GM12874 (cell line): ENCODE results near the gene ACADVL.

Experiments
- TF ChIP-seq, protein P1 (sequence below): IDR thresholded peaks from 2 replicates; pipeline ENCODE4 v1.5.1; 2011; ENCODE audit warnings: low read depth, mild to moderate bottlenecking, control low read depth, low read length, moderate library complexity; ENCODE audit not compliant: insufficient read depth

Gene ACADVL

GRCh38 chr17:7237266-7237760 lies 17.6 kb downstream of the ACADVL start:
- TF ChIP-seq, protein P1, sequence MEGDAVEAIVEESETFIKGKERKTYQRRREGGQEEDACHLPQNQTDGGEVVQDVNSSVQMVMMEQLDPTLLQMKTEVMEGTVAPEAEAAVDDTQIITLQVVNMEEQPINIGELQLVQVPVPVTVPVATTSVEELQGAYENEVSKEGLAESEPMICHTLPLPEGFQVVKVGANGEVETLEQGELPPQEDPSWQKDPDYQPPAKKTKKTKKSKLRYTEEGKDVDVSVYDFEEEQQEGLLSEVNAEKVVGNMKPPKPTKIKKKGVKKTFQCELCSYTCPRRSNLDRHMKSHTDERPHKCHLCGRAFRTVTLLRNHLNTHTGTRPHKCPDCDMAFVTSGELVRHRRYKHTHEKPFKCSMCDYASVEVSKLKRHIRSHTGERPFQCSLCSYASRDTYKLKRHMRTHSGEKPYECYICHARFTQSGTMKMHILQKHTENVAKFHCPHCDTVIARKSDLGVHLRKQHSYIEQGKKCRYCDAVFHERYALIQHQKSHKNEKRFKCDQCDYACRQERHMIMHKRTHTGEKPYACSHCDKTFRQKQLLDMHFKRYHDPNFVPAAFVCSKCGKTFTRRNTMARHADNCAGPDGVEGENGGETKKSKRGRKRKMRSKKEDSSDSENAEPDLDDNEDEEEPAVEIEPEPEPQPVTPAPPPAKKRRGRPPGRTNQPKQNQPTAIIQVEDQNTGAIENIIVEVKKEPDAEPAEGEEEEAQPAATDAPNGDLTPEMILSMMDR: no peak

DNA sequence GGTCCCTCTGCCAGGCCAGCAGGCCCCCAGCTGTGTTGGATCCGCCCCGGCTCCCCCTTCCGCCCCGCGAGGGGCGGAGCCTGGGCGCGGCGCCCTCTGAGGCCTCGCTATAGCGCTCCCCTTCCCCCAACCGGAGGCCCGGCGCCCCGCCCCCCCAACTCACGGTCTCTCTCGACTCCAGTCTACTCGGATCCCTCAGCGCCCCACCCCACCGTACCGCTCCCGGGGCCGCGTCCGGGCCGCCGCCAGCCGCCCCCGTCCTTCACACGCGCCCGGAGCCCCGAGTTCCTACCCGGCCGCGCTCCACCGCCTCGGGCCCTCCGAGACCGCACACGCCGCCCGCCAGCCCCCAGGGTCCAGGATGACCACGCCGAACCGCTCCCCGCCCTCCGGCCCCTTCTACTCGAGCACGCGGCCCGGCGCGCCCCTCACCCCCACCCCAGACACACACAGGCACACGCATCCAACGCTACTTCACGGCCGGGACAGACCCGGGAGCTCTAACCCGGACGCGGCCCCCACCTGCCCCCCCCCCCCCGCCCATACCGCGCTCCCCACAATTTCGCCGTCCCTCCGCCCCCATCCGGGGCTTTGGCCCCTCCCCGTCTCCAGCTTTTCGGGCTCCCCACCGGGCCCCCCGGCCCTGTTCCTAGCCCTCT lies 18.2 kb downstream of the ACADVL start:
- TF ChIP-seq, protein P1: no peak

DNA sequence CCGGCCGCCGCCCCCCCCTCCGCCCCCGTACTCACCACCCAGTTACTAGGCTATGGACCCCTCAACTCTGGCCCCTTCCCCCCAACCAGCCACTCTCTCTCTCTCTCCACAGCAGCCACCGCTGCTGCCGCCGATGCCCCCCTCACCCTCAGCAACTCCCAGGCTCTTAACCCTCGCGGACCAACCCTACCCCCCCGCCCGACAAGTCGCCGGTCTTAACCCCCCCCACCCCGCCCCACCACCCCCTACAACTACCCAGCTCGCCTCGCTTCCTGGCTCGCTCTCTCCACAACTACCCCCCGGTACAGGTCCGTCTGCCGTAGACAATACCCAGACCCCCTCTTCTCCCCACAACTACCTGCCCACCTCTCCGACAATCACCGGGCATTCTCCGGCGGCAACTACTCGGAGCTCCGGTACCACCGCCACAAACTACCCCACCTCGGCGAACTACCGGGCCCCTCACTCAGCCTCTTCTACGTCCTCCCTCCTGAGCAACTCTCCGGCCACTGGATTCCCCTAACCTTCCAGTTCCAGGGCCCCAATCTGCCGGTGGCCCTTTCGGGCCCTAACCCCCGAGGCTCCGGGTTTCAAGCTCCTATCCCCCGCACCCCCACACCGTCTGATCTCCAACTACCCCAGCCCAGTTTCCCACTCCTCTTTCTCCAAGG lies 18.8 kb downstream of the ACADVL start:
- TF ChIP-seq, protein P1: no peak

DNA sequence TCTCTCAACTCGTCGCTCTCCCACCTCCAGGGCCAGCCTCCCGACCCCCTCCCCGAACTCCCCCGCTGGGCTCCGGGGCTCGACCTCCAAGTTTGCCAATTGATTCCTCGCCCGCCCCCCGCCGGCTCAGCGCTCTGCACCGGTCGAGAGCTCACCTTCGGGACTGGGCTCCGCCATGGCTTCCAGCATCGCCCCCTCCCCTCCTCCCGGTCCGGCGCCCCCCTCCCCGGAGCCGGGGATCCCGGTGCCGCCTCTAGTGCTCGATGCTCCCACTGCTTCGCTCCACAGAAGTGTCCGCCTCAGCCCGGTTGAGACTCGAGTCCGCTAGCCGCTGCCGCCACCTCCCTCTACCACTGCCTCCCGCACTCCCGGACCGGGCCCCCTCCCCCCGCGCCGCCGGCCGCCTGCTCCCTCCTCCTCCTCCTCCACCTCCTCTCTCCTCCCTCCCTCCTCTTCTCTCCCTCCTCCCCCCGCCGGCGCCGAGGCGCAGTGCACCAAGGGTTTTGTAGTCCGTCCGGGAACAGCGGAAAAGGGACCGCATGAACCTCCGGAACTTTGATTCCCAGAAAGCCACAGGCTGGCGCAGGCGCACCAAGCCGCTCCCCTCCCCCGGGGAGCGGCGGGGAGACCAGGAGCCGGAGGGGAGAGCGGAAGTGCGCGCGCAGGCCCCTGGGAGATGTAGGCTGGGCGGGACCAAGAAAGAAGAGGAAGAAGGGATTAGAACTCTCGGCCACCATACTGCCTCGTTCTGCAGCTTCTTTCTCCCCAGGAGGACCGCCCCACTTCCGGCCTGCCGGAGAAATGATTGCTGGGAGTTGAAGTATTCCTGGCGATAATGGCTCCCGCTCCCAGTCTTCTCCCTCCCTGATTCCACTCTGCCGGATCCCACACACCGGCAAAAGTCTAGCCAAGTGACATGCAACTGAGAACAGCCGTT lies 19.6 kb downstream of the ACADVL start, which contains the start of gene PHF23:
TSS of gene PHF23 (minus strand) at position 367 of the 937 bp plus-strand sequence. CDS start at position 189, 178 bp downstream.
- TF ChIP-seq, protein P1: no peak

GRCh38 chr17:7240375-7240774 lies 20.6 kb downstream of the ACADVL start:
- TF ChIP-seq, protein P1: no peak

DNA sequence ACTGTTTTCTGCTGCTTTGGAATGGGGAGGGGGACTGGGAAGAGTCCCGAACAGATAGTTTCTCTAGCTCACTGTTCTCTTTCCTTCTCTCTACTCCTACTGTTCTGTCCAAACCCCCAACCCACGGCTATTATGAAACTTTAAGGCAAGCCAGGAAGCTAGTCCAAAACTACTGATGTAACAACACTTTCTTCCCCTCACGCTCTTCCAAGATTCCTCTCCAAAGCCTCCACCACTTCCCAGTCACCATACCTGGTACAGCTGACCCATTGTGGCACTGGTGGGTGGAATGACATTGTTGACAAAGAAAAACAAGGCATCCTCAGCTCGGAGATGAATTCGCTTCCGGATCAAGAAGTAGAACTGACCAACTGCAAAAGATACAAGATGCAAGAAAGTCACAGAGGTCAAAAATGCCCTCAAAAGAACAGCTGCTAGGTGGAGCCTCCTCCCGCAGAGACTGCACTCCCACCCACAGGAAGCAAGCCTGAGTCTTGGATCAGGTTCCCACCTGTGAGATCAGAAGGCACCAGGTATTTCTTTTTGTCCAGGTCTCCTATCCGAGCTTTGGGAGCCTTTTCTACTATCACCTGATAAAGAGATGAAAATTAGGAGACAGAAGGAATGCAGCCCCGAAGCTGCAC lies 21.5 kb downstream of the ACADVL start:
- TF ChIP-seq, protein P1: no peak
